Measurements from ENCODE around the gene APOC1.

The APOC1 gene

GRCh38 chr19:44955505-44956439 lies 41.4 kb downstream of the APOC1 start:
- DNase-seq (ENCODE audit: low read depth): no peak

- DNase-seq (ENCODE audit: low read depth): no peak
These were observed 43.1 kb downstream of the APOC1 start for GRCh38 chr19:44957526-44957925.

GRCh38 chr19:44958090-44958489 lies 43.7 kb downstream of the APOC1 start:
- DNase-seq (ENCODE audit: low read depth): no peak

GRCh38 chr19:44959691-44960090 lies 45.3 kb downstream of the APOC1 start:
- no peak for DNase-seq (ENCODE audit: low read depth)

- DNase-seq (ENCODE audit: low read depth): no peak
These were observed 46.7 kb downstream of the APOC1 start for GRCh38 chr19:44960906-44961728.

GRCh38 chr19:44961821-44962220 lies 47.4 kb downstream of the APOC1 start:
- DNase-seq (ENCODE audit: low read depth): no peak

- no peak for DNase-seq (ENCODE audit: low read depth)
These were observed 53.7 kb downstream of the APOC1 start for GRCh38 chr19:44968118-44968517.

- no peak for DNase-seq (ENCODE audit: low read depth)
These were observed 54.3 kb downstream of the APOC1 start for GRCh38 chr19:44968670-44969069.

Data from stimulated activated CD8-positive, alpha-beta memory T cell treated with anti-CD3 and anti-CD28 coated beads, Interleukin-7, amount 100 ng/mL, for 24 hours (primary cell).